Gastroesophageal sphincter (tissue), 4 donors: Measurements from ENCODE around the gene MED31. TPM values are rescaled to one million over a fixed set of nuclear protein-coding genes. Genes with fewer than 3 reads are reported as not detected.

ENCODE experiments used
- ATAC-seq: fragments of 150-250 bp; one replicate; pipeline ENCODE4 v1.9.1; 2016; ENCODE audit warnings: mild to moderate bottlenecking, moderate library complexity
- H3K27ac ChIP-seq, 4 donors: fragments of 200-600 bp; sonication (generic) in 3 of 4; 1 replicate in 3 of 4; 2 replicates in 1 of 4; pipeline ENCODE4 v1.5.1; 2016 to 2019
- H3K27me3 ChIP-seq: fragments of 200-600 bp; sonication (generic); one replicate; pipeline ENCODE4 v1.5.1; 2019
- H3K36me3 ChIP-seq, 2 donors: fragments of 200-600 bp; sonication (generic); one replicate each; pipeline ENCODE4 v1.5.1; 2019; ENCODE audit warnings: control low read depth in 1 of 2
- H3K4me1 ChIP-seq, 3 donors: fragments of 200-600 bp; sonication (generic); 1 replicate in 2 of 3; 2 replicates in 1 of 3; pipeline ENCODE4 v1.5.1; 2016 to 2019; ENCODE audit warnings: control low read depth in 2 of 3
- H3K4me3 ChIP-seq, 2 donors: fragments of 200-600 bp; sonication (generic); one replicate each; pipeline ENCODE4 v1.5.1; 2019; ENCODE audit warnings: mild to moderate bottlenecking in 1 of 2, moderate library complexity in 1 of 2
- H3K9me3 ChIP-seq, 3 donors: fragments of 200-600 bp; sonication (generic); one replicate each; pipeline ENCODE4 v1.5.1; 2017 to 2019; ENCODE audit warnings: control low read depth in 2 of 3
- EP300 ChIP-seq: sonication (generic); formaldehyde crosslinking; IDR thresholded peaks from one replicate; pipeline ENCODE4 v1.6.1; 2017; ENCODE audit warnings: antibody characterized with exemption, mild to moderate bottlenecking
- POLR2A ChIP-seq, 2 donors: fragments of 450-650 bp; IDR thresholded peaks; one replicate each; pipeline ENCODE4 v1.6.1; 2017; ENCODE audit warnings: antibody characterized with exemption in 2 of 2, mild to moderate bottlenecking in 2 of 2, moderate library complexity in 1 of 2
- POLR2AphosphoS5 ChIP-seq: sonication (generic); formaldehyde crosslinking; IDR thresholded peaks from one replicate; pipeline ENCODE4 v1.6.1; 2017; ENCODE audit warnings: antibody characterized with exemption
- WGBS, 2 donors: methylation state at CpG; one replicate each; pipeline ENCODE4 v1.1.5; 2018; ENCODE audit warnings: low coverage in 1 of 2; 5-methylcytosine and 5-hydroxymethylcytosine counted together
- total RNA-seq, 4 donors: library from RNA; depleted of rRNA; stranded (reverse); fragments of >200 nt; gene quantifications; one replicate each; pipeline ENCODE4 v1.1.0, GENCODE V29; 2016
- TF ChIP-seq, protein P1 (sequence below), 4 experiments: fragments of 200-600 bp in 2 of 4; fragments of 450-650 bp in 2 of 4; sonication (generic) in 1 of 4; IDR thresholded peaks; one replicate each; pipeline ENCODE4 v1.5.1; 2017 to 2019; ENCODE audit warnings: antibody characterized with exemption in 4 of 4, mild to moderate bottlenecking in 2 of 4, moderate library complexity in 2 of 4

The MED31 gene
- total RNA-seq, 4 donors from 2014 or later, result 1.9 to 12.0 (median 7.8) TPM

- ATAC-seq, result no peak
- Histone ChIP-seq H3K4me3 (no peak overlapping the region), H3K4me1 (no peaks in the 10 kb centered on the region), H3K27me3 (peaks cover 47% of the 10 kb centered on the region), H3K27ac (no peak overlapping the region), H3K9me3 (no peaks in the 10 kb centered on the region), H3K36me3 (no peaks in the 10 kb centered on the region)
- TF ChIP-seq POLR2AphosphoS5, result no peak
- TF ChIP-seq, protein P1, sequence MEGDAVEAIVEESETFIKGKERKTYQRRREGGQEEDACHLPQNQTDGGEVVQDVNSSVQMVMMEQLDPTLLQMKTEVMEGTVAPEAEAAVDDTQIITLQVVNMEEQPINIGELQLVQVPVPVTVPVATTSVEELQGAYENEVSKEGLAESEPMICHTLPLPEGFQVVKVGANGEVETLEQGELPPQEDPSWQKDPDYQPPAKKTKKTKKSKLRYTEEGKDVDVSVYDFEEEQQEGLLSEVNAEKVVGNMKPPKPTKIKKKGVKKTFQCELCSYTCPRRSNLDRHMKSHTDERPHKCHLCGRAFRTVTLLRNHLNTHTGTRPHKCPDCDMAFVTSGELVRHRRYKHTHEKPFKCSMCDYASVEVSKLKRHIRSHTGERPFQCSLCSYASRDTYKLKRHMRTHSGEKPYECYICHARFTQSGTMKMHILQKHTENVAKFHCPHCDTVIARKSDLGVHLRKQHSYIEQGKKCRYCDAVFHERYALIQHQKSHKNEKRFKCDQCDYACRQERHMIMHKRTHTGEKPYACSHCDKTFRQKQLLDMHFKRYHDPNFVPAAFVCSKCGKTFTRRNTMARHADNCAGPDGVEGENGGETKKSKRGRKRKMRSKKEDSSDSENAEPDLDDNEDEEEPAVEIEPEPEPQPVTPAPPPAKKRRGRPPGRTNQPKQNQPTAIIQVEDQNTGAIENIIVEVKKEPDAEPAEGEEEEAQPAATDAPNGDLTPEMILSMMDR (IDR thresholded peaks at IDR 0.05), result no peak
- TF ChIP-seq POLR2A (IDR thresholded peaks at IDR 0.05), result no peak
- TF ChIP-seq EP300, result no peak
- WGBS, 2 donors, result no CpG with 5 or more reads among the region's 3 CpGs
Measured at GRCh38 chr17:6683730-6684459, 32.5 kb upstream of the MED31 start.

- Histone ChIP-seq H3K9me3 (no peaks in the 10 kb centered on the region), H3K4me3 (no peak overlapping the region), H3K27ac (no peak overlapping the region), H3K4me1 (no peaks in the 10 kb centered on the region), H3K27me3 (peaks cover 54% of the 10 kb centered on the region), H3K36me3 (no peaks in the 10 kb centered on the region)
- WGBS, 2 donors, result 95 to 100% methylated on average over 2 to 3 of the region's 3 CpGs
- no peak for ATAC-seq
- TF ChIP-seq EP300 (no peak), POLR2A (IDR thresholded peaks at IDR 0.05) (no peak), POLR2AphosphoS5 (no peak)
- TF ChIP-seq, protein P1 (IDR thresholded peaks at IDR 0.05), result no peak
Measured at GRCh38 chr17:6683081-6683684, 31.8 kb upstream of the MED31 start.

- no peaks in the 10 kb centered on the region for H3K9me3 ChIP-seq
- H3K4me1 ChIP-seq, result no peaks in the 10 kb centered on the region
- no peak for ATAC-seq
- no peak overlapping the region for H3K27ac ChIP-seq
- H3K27me3 ChIP-seq, result peaks cover 62% of the 10 kb centered on the region
- WGBS, 2 donors, result 83 to 92% methylated on average over 2 to 3 of the region's 4 CpGs
- no peak overlapping the region for H3K4me3 ChIP-seq
- H3K36me3 ChIP-seq, result no peaks in the 10 kb centered on the region
- no peak for TF ChIP-seq EP300
- TF ChIP-seq, protein P1 (IDR thresholded peaks at IDR 0.05), result no peak
- no peak for TF ChIP-seq POLR2A (IDR thresholded peaks at IDR 0.05)
- TF ChIP-seq POLR2AphosphoS5, result no peak
Measured at GRCh38 chr17:6682339-6682738, 30.9 kb upstream of the MED31 start.

DNA sequence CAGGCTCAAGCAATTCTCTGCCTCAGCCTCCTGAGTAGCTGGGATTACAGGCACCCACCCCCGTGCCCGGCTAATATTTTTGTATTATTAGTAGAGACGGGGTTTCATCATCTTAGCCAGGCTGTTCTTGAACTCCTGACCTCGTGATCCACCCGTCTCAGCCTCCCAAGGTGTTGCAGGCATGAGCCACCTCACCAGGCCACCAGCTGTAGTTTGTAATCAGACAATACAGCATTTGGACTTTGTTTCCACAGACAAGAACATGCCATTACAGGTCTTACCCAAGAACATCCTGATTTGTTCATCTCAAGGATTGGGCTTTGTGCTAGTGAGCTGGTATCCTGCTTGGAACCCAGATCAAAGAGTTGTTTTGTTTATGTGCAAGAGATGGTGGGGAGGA, 30.3 kb upstream of the MED31 start:
- Histone ChIP-seq H3K27me3 (peaks cover 69% of the 10 kb centered on the region), H3K27ac (no peak overlapping the region), H3K4me1 (no peaks in the 10 kb centered on the region), H3K36me3 (no peaks in the 10 kb centered on the region), H3K4me3 (no peak overlapping the region), H3K9me3 (no peaks in the 10 kb centered on the region)
- no peak for ATAC-seq
- 73% methylated on average over 5 of the region's 5 CpGs; no CpG with 5 or more reads in 1 of the 2 donors for WGBS, 2 donors
- TF ChIP-seq POLR2A (IDR thresholded peaks at IDR 0.05) (no peak), POLR2AphosphoS5 (no peak), EP300 (no peak)
- TF ChIP-seq, protein P1 (IDR thresholded peaks at IDR 0.05), result no peak

GRCh38 chr17:6681176-6681575, 29.8 kb upstream of the MED31 start:
- H3K27me3 ChIP-seq, result peaks cover 70% of the 10 kb centered on the region
- 47 to 52% methylated on average over 2 to 4 of the region's 4 CpGs for WGBS, 2 donors
- no peaks in the 10 kb centered on the region for H3K9me3 ChIP-seq
- no peaks in the 10 kb centered on the region for H3K4me1 ChIP-seq
- H3K36me3 ChIP-seq, result no peaks in the 10 kb centered on the region
- TF ChIP-seq, protein P1 (IDR thresholded peaks at IDR 0.05), result no peak
- TF ChIP-seq POLR2AphosphoS5, result no peak
- no peak for TF ChIP-seq POLR2A (IDR thresholded peaks at IDR 0.05)
- TF ChIP-seq EP300, result no peak
- ATAC-seq, result no peak
- no peak overlapping the region for H3K27ac ChIP-seq
- H3K4me3 ChIP-seq, result no peak overlapping the region
